AG08395 (cell line): ENCODE results near the gene ARHGDIA.

Experiments used
- DNase-seq: peaks from one replicate; pipeline ENCODE4 v3.0.0; 2012; ENCODE audit warnings: mixed read lengths, low spot score

Gene ARHGDIA

GRCh38 chr17:81865358-81865732 is 5.8 kb downstream of the ARHGDIA start:
- no peak for DNase-seq

DNA sequence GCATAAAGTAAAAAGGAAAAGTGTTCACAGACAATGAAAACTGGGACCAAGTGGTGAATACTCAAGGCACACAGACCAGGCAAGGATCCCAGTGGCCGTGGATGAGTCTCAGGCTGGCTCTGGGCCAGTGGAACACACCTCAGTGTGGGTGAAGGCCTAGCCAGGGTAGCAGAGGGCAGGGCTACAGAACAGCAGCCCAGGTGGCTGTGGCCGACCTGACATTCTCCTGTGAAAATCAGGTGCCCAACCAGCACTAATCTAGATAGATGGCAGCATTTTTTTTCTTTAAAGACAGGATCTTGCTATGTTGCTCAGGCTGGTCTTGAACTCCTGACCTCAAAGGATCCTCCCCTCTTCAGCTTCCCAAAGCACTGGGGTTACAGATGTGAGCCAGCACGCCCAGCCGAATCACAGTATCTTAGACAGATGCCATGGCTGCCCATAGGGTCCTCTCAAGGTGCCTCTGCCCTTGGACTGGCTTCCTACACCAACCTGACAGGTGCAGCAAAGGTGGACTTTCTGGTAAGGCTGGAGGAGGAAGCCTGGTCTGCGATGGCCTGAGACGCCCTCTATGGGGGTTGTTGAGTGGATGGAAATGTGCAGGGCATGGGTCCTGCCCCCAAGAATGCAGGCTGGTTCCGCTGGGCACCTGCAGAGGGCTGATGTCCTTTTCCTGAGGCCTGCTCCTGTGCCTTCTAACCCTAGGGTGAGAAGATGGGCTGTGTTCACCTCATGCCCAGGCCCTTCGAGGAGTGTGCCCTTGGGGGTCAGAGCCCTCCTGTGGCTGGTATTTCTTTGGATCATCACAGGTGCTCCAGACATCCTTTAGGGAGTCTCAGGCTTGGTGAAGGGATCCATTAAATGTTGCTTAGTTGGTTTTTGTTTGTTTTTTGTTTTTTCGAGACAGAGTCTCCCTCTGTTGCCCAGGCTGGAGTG is 7.0 kb downstream of the ARHGDIA start:
- DNase-seq = no peak

- DNase-seq = no peak
These were observed 7.9 kb downstream of the ARHGDIA start for GRCh38 chr17:81863123-81863675.

DNA sequence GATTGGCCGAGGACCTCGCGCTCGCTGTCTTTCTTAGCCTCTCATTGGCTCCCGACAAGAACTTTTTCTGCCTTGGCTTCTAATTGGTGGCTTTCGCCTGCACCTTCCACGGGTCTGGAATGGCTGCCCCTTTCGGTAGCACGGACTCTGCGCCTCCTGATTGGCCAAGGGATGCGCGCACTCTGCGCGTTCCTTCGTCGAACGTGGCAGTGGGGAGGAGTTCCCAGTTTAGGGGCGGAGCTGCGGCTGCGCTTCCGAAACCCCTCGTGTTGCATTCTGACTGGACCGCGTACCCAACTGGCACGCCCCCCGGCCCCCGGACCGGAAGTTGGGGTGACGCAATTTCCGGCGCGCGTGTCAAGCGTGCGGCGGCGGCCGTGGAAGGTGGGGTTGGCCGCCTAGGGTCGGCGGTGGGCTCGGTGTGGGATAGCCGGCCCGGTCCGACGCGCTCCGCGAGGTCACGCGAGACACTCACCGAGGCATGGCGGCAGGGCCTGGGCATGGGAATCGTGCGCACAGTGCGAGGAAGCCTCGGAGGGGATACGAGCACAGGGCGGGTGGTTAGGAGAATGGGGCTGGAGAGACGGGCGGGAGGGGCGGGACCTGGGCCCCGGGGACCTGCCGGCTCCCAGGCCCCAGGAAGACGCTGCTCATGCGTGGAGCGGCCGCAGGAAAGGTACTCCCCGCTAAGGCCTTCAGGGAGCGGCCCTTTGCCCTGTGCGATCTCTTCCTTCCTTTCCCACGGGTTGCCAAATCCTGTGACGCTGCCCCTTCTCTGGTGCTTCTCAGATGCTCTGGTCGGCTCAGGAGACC is 10.2 kb downstream of the ARHGDIA start:
- peak; percentile 99 for DNase-seq

- no peak for DNase-seq
These were observed 11.0 kb downstream of the ARHGDIA start, which contains the start of gene P4HB for GRCh38 chr17:81859906-81860755. TSS of gene P4HB (minus strand) at chr17:81860535. CDS start at chr17:81860471, 64 bp downstream.

DNA sequence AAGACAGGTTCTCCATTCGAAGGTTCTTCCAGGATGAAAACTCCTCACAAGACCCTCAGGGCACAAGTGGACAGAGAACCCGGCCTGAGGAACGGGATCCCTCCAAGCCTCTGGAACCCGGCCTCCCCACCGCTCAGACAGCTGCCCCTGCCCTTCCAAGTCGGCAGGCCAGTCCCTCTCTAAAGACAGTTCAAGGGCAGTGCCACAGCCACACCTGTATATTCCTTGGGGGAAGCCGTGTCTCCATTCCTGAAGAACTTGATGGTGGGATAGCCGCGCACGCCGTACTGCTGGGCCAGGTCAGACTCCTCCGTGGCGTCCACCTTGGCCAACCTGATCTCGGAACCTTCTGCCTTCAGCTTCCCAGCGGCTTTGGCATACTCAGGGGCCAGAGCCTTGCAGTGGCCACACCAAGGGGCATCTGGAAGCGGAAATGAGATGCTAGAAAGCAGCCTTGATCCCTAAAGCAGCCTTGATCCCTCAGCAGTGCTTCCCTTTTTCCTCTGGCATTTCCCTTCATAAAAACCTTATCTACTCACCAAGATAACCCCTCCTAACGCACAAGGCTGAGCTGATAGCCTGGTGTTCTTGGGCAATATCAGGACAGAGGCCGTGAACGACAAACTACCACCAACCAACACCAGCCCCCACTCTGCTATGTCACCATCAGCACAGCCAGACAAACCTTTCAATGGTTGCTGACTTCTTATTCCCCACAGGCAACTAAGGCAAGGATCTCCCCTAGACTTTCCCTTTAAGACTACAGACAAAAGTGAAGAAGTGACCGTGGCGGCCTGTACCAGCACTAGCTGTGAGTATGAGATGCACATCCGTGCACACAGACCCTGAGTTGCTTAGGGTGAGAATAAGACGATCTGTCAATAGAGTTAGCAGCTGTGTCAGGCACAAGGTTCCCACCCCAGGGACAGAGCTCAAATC is 11.9 kb downstream of the ARHGDIA start:
- no peak for DNase-seq

DNA sequence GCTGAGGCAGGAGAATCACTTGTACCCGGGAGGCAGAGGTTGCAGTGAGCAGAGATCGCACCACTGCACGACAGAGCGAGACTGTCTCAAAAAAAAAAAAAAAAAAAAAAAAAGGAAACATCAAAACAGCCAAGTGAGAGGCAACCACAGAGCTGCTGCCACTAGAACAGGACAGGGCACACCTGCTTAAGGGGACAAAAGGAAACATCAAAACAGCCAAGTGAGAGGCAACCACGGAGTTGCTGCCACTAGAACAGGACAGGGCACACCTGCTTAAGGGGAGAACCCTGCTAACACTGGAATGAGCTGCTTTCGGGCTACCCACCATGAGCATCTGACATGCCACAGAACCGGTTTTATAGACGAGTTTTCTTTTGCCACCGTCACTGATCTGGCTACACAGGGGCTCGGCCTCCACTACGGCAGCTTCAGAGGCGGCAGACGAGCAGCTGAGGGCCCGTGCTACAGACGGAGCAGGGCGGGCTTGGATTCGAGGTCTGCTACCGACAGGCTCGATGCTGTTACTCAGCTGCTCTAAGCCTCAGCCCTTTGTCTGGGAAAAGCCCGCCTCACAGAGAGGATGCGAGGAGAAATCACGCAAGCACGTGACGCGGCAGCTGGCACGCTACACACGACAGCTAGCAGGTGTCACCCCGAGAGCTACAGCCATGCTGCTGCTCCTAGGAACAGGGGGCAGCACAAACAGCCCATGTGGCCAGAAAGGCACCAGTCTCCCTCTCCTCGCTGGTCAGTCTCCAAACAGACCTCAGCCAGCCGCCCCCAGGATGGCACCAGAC is 12.8 kb downstream of the ARHGDIA start:
- DNase-seq = no peak

DNA sequence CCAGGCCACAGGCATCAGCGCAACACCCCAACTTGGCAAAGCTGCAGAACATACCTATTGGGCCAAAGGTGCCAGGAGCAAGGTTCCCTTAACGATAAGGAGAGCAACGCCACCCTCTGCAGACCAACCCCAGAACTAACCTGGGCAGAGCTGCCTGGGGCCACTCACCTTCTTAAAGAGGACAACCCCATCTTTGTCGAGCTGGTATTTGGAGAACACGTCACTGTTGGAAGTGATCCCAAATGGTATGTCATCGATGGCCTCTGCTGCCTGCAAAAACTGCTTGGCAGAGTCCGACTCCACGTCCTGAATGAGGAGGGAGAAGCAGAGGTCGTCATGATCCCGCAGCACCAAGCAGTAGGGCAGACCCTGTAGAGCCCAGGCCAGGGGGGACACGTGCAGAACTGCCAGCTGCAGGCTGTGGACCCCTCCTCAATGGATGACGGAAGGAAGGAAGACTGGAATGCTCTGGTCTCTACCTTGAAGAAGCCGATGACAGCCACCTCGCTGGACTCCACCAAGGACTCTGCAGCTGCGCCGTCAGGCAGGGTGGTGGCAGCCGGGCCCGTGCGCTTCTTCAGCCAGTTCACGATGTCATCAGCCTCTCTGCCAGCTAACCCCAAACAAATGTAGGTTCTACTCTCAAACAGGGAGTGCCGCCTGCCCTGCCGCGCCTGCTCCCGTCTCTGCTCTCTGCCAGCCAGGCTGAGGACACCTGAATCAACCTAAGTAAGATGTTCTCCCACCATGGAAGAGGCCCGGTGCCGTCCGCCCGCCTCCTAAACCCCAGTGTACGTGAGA is 16.0 kb downstream of the ARHGDIA start:
- DNase-seq = no peak

GRCh38 chr17:81852237-81852636 is 18.9 kb downstream of the ARHGDIA start:
- no peak for DNase-seq

DNA sequence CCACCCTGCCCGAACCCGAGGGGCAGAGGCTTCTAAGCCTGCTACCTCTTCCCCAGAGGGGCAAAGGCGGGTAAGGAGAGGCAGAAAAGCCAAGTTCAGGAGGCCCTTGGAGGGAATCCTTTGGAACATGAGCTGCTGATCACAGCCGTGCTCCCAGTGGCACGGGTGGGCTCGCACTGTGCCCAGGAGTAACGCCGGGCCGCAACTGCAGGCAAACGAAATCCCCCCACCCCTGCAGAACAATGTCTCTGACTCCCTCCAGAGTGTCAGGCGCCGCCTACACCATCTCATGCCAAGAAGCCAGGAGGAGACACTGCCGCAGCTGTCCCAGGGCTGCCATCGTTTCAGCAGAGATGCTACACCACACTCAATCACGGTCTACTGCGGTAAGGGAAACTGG is 19.7 kb downstream of the ARHGDIA start:
- DNase-seq = no peak

GRCh38 chr17:81849457-81849856 is 21.7 kb downstream of the ARHGDIA start:
- DNase-seq = no peak

DNA sequence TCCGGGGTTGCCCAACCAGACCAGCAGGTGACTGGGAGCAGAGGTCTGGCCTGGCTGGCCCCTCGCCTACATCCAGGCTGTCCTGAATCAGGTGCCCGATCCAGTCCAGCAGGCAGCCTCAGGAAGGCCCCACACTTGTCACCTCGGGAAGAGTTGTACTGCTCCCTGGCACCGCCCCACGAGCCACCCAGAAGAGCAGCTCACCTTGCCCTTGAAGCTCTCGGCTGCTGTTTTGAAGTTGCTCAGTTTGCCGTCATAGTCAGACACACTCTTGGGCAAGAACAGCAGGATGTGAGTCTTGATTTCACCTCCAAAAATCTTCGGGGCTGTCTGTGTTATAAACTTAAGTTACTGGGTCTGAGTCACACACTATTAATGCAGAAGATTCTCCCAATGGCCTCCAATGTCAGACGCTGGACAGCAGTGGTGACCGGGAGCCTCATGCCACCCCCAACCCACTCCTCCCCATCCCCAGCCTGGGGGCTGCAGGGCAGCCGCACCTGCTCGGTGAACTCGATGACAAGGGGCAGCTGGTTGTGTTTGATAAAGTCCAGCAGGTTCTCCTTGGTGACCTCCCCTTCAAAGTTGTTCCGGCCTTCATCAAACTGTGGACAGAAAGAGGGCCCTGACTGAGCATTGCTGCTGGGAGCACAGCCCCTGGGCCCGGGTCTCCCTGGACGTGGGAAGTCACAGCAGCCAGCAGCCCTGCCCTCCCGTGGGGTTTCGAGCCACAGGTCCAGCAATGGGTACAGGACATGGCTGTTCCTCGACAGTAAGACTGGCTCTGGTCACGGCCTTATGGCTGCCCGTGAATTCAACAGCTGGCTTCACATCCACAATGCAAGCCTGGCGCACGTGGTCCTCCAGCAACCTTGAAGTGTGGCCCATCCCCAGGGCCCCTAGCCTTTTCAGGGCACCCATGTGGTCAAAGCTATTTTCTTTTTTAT is 24.1 kb downstream of the ARHGDIA start:
- no peak for DNase-seq

DNA sequence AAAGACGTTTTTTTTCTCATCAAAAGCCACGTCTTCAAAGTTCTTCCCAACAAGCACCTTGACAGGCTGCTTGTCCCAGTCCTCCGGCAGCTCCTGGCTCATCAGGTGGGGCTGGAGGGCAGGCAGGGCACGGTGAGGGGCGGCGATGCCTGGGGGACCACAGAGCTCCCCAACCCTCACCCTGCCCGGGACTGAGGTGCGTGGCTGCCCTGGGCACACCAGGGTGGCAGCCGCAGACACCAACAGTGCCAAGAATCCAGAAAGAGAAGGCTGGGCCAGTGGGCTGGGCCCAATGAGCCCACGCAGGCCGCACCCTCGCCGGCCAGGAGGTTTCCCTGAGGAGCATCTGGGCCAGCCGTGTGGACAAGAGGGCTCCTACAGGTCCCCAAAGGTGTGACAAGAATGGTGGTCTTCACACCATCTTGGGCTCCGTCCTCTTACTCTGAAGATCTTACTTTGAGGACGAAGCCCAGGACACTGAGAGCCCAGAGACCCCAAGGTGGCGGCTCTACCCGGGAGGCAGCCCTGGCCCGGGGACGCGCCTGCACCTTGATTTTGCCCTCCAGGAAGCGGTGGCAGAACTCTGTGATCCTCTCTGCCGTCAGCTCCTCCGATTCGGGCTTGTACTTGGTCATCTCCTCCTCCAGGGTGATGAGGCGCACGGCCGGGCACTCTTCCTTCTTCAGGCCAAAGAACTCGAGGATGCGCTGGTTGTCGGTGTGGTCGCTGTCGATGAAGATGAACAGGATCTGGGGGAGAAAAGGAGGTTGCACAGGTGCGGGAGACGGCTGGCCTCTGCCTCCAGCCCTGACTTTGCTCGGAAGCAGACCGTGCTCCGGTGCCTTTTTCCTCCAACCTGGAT is 25.0 kb downstream of the ARHGDIA start:
- DNase-seq = no peak

GRCh38 chr17:81845361-81845760 is 25.8 kb downstream of the ARHGDIA start:
- DNase-seq = no peak

DNA sequence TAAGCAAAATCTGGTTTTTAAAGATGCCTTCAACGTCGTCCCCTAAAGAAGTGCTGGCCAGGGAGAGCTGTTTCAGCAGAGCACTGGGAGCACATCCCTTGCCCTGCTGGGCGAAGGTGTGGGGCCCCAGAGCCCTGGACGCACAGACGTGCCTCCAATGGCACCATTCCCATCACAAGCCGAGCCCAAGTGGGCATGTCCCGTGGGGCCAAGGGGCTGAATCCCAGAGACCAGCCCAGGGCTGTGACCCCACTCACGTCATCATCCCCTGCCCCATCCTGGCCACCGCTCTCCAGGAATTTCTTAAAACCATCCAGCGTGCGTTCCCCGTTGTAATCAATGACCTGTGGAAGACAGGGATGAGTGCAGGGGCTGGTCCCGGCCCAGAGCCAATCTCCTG is 26.2 kb downstream of the ARHGDIA start:
- no peak for DNase-seq

GRCh38 chr17:81844327-81844851 is 26.7 kb downstream of the ARHGDIA start:
- no peak for DNase-seq
